ENCODE results near the gene GREM2.

The GREM2 gene

GRCh38 chr1:240511789-240512188, 100.2 kb downstream of the GREM2 start:
- TF ChIP-seq CTCF (IDR thresholded peaks at IDR 0.05): no peak
- intact Hi-C loops (cut with DNase I; ENCODE audit: low total_unique reads): loop anchor here (10.0 kb wide), 1 partner anchor 737 kb away; no protein-coding TSS in a partner anchor
- H3K4me3 ChIP-seq: no peak overlapping the region
- H3K9me3 ChIP-seq: no peaks in the 10 kb centered on the region
- DNase-seq: no peak
- no peaks in the 10 kb centered on the region for H3K4me1 ChIP-seq
- no peak overlapping the region for H3K27ac ChIP-seq
- H3K27me3 ChIP-seq: no peaks in the 10 kb centered on the region
- no peaks in the 10 kb centered on the region for H3K36me3 ChIP-seq

- H3K9me3 ChIP-seq: no peaks in the 10 kb centered on the region
Measured at GRCh38 chr1:240508950-240509349, 103.0 kb downstream of the GREM2 start.

GRCh38 chr1:240508201-240508600, 103.8 kb downstream of the GREM2 start:
- no peaks in the 10 kb centered on the region for H3K27me3 ChIP-seq
- intact Hi-C loops (cut with DNase I; ENCODE audit: low total_unique reads): no loop called here
- H3K27ac ChIP-seq: no peak overlapping the region
- H3K36me3 ChIP-seq: no peaks in the 10 kb centered on the region
- no peaks in the 10 kb centered on the region for H3K9me3 ChIP-seq
- no peak for TF ChIP-seq CTCF (IDR thresholded peaks at IDR 0.05)
- H3K4me1 ChIP-seq: no peaks in the 10 kb centered on the region
- no peak overlapping the region for H3K4me3 ChIP-seq
- DNase-seq: no peak

More at GRCh38 chr1:240508950-240509349, 103.0 kb downstream of the GREM2 start:
- no peaks in the 10 kb centered on the region for H3K27me3 ChIP-seq
- no peak overlapping the region for H3K4me3 ChIP-seq
- H3K27ac ChIP-seq: no peak overlapping the region
- no peak for TF ChIP-seq CTCF (IDR thresholded peaks at IDR 0.05)
- H3K4me1 ChIP-seq: no peaks in the 10 kb centered on the region
- intact Hi-C loops (cut with DNase I; ENCODE audit: low total_unique reads): no loop called here
- DNase-seq: no peak
- H3K36me3 ChIP-seq: no peaks in the 10 kb centered on the region

DNA sequence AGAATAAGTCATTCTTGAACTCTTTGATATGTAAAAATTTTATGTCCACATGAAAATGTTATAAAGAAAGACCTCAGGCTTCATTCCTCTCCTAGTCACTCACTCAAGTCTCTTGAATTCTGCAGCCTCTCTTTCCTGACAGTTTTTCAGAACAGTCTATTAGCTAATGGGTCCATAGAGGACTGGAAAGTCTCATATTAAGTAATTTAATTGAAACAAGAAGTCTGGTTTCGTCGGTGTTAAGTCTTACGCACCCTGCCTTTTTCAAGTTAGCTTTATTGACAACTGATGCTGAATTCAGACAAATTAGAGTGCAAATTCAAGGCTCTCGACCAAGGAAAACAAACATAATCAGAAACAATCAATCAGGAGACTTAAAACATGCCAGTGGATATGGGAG, 105.8 kb downstream of the GREM2 start:
- intact Hi-C loops (cut with DNase I; ENCODE audit: low total_unique reads): no loop called here
- no peak overlapping the region for H3K4me3 ChIP-seq
- no peaks in the 10 kb centered on the region for H3K36me3 ChIP-seq

GRCh38 chr1:240503558-240503957, 108.4 kb downstream of the GREM2 start:
- Histone ChIP-seq H3K4me1 (no peaks in the 10 kb centered on the region), H3K4me3 (no peak overlapping the region), H3K36me3 (no peaks in the 10 kb centered on the region), H3K9me3 (no peaks in the 10 kb centered on the region), H3K27ac (no peak overlapping the region), H3K27me3 (no peaks in the 10 kb centered on the region)
- DNase-seq: no peak
- intact Hi-C loops (cut with DNase I; ENCODE audit: low total_unique reads): no loop called here
- TF ChIP-seq CTCF (IDR thresholded peaks at IDR 0.05): no peak

More for the DNA sequence above, 105.8 kb downstream of the GREM2 start:
- Histone ChIP-seq H3K9me3 (no peaks in the 10 kb centered on the region), H3K27me3 (no peaks in the 10 kb centered on the region), H3K4me1 (no peaks in the 10 kb centered on the region), H3K27ac (no peak overlapping the region)
- no peak for DNase-seq
- TF ChIP-seq CTCF (IDR thresholded peaks at IDR 0.05): no peak

DNA sequence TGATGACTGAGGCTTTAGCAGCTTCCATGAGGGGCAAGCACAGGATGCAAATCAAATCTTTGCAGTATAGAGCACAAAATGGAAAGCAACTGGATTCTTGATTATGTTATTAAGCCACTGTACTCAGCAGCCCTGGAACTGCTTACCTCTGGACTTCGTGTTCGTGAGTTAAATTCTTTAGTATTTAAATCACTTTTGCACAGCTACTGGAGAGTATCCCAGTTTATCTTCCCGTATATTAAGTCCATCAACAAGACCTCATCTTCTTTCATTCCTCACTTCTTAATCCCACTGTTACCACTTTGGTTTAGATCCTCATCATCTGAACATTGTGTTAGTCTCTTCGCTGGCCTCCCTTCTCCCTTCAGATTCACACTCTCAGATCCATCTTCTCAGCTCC, 108.9 kb downstream of the GREM2 start:
- no peak overlapping the region for H3K27ac ChIP-seq
- no peak for TF ChIP-seq CTCF (IDR thresholded peaks at IDR 0.05)
- DNase-seq: no peak
- H3K4me3 ChIP-seq: no peak overlapping the region
- intact Hi-C loops (cut with DNase I; ENCODE audit: low total_unique reads): no loop called here
- no peaks in the 10 kb centered on the region for H3K27me3 ChIP-seq
- no peaks in the 10 kb centered on the region for H3K9me3 ChIP-seq
- no peaks in the 10 kb centered on the region for H3K36me3 ChIP-seq
- H3K4me1 ChIP-seq: no peaks in the 10 kb centered on the region
